NCI-H82 treated with DMSO at 0.1 percent for 48 hours (cell line): Measurements from ENCODE around the gene SDSL.

ENCODE experiments used
- DNase-seq: peaks from one replicate; lab custom pipeline; 2025; ENCODE audit not compliant: unreplicated experiment; lab: John Stamatoyannopoulos, UW

The SDSL gene

DNA sequence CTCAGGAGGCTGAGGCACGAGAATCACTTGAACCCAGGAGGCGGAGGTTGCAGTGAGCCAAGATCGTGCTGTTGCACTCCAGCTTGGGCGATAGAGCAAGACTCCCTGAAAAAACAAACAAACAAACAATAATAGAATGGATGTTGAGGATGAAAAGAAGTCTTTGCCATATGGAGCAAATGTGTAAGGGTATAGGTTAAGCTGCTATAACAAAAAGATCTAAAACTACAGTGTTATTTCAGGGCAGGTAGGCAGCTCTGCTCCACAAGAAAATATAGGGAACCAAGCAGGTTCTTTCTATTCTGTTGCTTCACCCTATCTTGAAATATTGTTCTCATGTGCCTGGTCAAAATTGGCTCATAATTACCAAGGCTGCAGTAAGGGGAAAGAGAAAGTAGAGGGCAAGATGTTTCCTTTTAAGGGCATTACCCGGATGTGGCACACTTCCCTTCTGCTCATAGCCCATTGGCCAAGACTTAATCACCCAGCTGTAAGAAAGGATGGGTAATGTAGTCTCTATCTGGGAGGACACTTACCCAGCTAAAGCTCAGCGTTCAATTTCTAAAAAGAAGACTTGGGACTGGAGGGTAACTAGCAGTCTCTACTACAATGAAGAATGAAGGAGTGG, 23.5 kb downstream of the SDSL start:
- DNase-seq = no peak

DNA sequence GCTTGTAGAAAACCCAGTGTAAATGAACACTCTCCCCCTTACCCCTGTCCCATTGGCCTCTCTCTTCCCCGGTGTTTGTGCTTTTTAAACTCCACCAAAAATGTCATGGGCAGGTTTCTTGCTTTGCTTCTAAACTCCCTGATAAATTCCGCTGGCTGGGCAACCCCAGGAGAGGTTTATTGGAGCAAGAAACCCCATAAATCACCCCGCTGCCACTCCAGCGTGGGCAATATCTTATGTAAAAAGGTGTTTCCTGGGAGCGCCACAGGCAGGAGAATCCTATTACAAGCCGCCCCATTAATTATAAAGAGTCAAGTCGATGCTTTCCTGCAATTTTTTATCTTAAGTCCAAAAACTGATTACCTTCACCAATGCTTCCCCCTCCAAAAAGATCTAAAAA, 26.7 kb downstream of the SDSL start:
- no peak for DNase-seq

- DNase-seq = no peak
Observed at GRCh38 chr12:113449299-113449698, 27.1 kb downstream of the SDSL start.

DNA sequence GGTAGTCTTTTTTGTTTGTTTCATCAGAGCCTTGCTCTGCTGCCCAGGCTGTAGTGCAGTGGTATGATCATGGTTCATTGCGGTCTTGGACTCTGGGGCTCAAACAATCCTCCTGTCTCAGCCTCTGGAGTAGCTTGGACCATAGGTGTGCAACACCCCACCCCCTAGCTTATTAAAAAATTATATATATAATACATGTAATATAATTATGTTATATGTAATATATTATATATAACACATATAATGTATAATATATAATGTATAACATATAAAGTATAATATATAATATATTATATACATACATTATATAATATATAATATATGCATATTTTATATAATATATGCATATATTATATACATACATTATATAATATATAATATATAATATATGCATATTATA, 27.7 kb downstream of the SDSL start:
- no peak for DNase-seq

- DNase-seq = no peak
Observed at GRCh38 chr12:113452458-113452857, 30.3 kb downstream of the SDSL start.

GRCh38 chr12:113453330-113453729, 31.1 kb downstream of the SDSL start:
- no peak for DNase-seq

- no peak for DNase-seq
Observed at GRCh38 chr12:113456199-113456598, 34.0 kb downstream of the SDSL start.

- DNase-seq = no peak
Observed at GRCh38 chr12:113456761-113457160, 34.6 kb downstream of the SDSL start.

GRCh38 chr12:113457185-113457584, 35.0 kb downstream of the SDSL start:
- DNase-seq = no peak

- DNase-seq = no peak
Observed at GRCh38 chr12:113457710-113458109, 35.5 kb downstream of the SDSL start.

- no peak for DNase-seq
Observed at GRCh38 chr12:113459981-113460380, 37.8 kb downstream of the SDSL start.

DNA sequence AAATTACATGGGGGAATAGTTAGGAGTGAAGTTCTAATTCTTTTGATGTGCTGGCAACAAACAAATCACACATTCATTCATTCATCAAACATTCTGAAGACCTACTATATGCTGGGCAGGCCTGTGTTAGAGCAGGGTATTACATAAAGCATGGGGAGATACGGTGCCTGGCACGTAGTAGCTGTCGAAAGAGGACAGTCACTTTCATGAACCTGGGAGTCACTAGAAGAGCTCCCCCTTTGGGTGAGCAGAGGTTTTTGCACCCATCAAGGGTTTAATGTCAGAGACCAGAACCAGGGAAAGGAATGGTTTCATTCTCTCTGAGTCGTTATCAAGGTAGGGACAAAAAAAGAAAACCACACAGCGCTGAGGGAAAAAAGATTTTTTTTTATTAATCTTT, 39.5 kb downstream of the SDSL start:
- DNase-seq = peak; percentile 5

DNA sequence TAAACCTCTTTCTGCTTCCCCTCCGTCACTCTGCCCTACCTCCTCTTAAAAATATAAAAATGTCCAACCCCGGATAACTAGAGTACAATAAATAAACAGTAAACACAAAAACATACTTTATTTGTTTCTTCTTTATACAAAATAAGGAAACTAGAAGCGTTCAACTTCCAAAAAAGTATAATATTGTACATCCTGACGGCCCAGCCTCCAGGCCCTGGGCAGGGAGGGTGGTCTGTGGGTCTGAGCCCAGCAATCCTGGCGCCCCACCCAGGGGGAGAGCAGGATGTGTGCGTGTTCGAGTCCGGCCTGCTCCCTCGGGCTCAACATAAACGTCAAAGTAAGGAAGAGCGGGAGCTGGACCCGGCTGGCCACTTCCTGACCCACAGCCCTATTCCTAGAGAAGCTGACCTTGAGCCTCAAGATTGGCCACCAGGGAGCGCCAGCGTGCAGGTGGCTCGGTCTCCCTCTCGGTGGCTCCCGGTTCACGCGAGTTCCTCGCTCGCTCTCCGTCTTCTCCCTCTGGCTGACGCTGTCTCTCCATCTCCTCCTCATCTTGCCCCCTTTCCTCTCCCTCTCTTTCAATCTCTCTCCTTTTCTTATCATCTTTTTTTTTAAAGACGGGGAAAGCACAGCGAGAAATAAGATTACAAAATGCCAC, 40.1 kb downstream of the SDSL start:
- DNase-seq = peak; percentile 47

GRCh38 chr12:113462998-113463745, 41.0 kb downstream of the SDSL start:
- no peak for DNase-seq

GRCh38 chr12:113463746-113464451, 41.7 kb downstream of the SDSL start:
- no peak for DNase-seq

DNA sequence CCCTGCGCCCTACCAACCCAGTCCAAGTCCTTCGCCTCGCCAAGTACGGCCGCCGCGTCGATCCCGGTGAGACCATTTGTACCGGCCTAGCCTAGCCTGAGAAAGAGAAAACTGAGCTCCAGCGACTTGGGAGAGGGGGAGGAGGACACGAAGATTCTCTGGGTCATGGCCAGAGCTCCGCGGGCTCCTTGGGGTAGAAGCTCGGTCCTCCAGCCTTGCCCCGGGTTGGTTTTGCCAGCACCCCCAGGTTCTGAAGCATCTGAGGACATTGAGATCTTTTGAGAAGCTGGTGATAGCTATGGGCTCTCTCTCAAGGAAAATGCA, 42.2 kb downstream of the SDSL start:
- no peak for DNase-seq

DNA sequence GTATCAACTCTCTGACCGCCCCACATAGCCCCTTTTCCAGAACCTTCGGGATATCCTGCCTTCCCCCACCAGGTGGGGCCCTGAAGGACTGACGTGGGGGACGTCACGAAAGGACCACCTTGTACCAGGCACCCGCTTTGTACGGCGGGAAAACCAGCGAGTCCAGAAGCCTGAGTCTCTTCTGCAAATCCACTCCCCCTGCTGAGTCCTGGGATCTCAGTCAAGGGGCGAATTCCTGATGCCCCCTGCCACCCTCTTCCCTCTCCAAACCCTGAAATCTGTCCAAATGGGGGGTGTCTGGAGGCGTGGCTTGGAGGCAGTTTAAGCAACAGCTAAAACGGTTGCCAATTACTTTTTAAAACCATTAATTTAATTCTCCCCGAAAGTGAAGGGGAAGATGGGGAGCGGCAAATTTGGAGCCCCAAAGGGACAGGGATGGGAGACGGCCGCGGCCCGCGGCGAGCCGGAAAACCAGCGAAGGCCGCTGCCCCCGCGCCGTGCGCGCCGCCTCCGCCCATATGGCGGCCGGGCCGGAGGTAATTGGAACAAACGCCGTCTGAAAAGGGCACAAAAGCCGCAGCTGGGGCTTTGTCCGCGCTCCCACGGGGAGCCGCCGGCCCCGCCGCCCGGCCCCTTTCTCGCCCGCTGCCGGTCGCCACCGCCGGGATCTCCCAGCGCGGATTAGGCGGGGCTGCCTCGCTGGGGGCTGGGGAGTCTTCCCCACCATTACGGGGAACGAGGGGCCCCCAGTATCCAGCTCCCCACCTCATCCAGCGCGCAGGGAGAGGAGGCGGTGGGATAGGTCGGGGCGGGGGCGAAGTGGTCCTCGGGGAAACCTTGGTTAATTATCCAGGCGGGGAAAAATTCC, 42.9 kb downstream of the SDSL start:
- DNase-seq = no peak

GRCh38 chr12:113465808-113466453, 43.8 kb downstream of the SDSL start:
- no peak for DNase-seq

DNA sequence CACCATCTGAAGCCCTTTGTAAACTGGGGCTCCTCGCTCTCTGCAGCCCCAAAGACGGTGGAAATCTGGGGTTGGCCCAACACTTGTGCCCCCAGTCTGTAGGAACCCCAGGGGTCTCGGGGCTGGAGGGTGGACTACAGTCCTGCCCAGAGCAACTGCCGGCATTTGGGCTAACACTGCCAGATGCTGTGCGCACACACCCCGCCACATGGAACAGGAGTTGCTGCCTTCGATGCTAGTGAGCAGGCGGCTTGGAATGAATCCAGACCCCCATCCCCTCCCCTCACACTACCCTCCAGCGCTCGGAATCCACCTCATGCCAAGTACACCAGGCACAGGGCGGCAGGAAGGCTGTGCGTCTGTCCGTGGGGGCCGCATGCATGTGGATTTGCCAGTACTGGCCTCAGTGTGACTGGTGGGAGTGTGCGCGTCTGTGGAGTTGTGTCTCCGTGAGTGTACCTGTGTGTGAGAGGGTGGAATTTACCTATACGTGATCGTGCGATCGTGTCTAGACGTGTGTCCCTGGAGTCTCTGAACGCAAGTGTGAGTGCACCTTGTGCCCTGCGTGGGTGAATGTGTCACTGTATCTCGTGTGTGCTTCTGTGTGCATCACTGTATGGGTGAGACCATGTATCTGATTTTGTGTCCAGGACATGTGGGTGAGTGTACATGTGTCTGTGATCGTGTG, 44.4 kb downstream of the SDSL start:
- no peak for DNase-seq

DNA sequence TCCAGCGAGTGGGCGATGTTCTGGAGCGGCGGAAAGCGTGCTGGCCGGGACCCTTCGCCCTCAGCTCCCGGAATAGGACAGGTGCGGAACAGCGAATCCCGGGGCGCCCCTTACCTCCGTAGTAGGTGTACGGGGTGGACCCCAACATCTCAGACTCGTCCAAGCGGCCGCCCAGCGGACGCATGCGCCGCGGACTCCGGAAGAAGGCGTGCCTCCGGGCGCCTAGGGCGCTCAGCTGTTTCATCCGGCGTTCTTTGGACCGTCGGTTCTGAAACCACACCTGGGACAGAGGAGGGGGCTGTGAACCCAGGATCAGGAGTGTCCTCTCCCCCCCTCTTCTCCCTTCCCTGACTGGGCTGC, 44.9 kb downstream of the SDSL start:
- no peak for DNase-seq
